DOHH2 (cell line): ENCODE data around the gene ERO1B.

Experiments
- EZH2phosphoT487 ChIP-seq: fragments of 200-600 bp; sonication (generic); IDR thresholded peaks from 2 replicates; pipeline ENCODE4 v1.6.1; 2017; ENCODE audit warnings: borderline replicate concordance, mild to moderate bottlenecking, antibody characterized with exemption, low read length, moderate library complexity, mixed read lengths
- TF ChIP-seq, protein P1 (sequence below): fragments of 200-600 bp; sonication (generic); IDR thresholded peaks from one replicate; pipeline ENCODE4 v1.5.1; 2014; ENCODE audit warnings: antibody characterized with exemption, mild to moderate bottlenecking, low read depth, low read length; ENCODE audit not compliant: poor library complexity, severe bottlenecking

DNA sequence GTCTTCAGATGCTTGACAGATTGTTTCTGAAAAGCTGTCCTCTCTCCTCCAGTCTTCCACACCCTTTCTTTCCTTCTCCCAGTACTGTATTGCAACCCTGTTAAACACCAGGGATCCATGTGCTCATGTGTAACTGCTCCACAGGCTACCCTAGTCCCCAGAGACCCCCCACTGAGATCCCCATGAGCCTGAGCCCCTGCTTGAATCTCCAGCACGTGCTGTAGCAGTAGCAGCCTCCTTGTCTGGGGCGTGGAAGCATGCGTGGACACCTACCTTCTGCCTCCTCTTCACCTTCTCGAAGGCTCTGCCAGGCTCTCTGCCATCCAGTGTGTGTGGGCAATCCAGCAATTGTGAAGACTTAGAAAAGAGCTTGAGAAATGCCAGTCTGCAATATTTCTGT lies 114.2 kb downstream of the ERO1B start:
- TF ChIP-seq, protein P1, sequence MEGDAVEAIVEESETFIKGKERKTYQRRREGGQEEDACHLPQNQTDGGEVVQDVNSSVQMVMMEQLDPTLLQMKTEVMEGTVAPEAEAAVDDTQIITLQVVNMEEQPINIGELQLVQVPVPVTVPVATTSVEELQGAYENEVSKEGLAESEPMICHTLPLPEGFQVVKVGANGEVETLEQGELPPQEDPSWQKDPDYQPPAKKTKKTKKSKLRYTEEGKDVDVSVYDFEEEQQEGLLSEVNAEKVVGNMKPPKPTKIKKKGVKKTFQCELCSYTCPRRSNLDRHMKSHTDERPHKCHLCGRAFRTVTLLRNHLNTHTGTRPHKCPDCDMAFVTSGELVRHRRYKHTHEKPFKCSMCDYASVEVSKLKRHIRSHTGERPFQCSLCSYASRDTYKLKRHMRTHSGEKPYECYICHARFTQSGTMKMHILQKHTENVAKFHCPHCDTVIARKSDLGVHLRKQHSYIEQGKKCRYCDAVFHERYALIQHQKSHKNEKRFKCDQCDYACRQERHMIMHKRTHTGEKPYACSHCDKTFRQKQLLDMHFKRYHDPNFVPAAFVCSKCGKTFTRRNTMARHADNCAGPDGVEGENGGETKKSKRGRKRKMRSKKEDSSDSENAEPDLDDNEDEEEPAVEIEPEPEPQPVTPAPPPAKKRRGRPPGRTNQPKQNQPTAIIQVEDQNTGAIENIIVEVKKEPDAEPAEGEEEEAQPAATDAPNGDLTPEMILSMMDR, result no peak
- no peak for TF ChIP-seq EZH2phosphoT487
